Measurements from ENCODE around the gene BRD4.

BRD4 gene

GRCh38 chr19:15307169-15307568 lies 25.2 kb downstream of the BRD4 start:
- no peak for DNase-seq

GRCh38 chr19:15305582-15306334 lies 26.6 kb downstream of the BRD4 start:
- no peak for DNase-seq

- peak; percentile 36 for DNase-seq
These were observed 28.1 kb downstream of the BRD4 start for GRCh38 chr19:15304140-15304705.

- DNase-seq = peak; percentile 47
These were observed 29.1 kb downstream of the BRD4 start for GRCh38 chr19:15303105-15303780.

GRCh38 chr19:15300533-15301197 lies 31.7 kb downstream of the BRD4 start:
- DNase-seq = peak; percentile 92

GRCh38 chr19:15299568-15300409 lies 32.5 kb downstream of the BRD4 start:
- DNase-seq = peak; percentile 88

- no peak for DNase-seq
These were observed 33.3 kb downstream of the BRD4 start for GRCh38 chr19:15298847-15299567.

GRCh38 chr19:15297416-15298224 lies 34.7 kb downstream of the BRD4 start:
- peak; percentile 87 for DNase-seq

GRCh38 chr19:15296841-15297415 lies 35.4 kb downstream of the BRD4 start:
- no peak for DNase-seq

GRCh38 chr19:15296353-15296752 lies 36.0 kb downstream of the BRD4 start:
- DNase-seq = no peak

- no peak for DNase-seq
These were observed 37.8 kb downstream of the BRD4 start for GRCh38 chr19:15294561-15294990.

- DNase-seq = no peak
These were observed 38.4 kb downstream of the BRD4 start for GRCh38 chr19:15293781-15294491.

- no peak for DNase-seq
These were observed 39.3 kb downstream of the BRD4 start for GRCh38 chr19:15292847-15293582.

GRCh38 chr19:15292140-15292539 lies 40.2 kb downstream of the BRD4 start:
- DNase-seq = no peak

- peak; percentile 37 for DNase-seq
These were observed 40.8 kb downstream of the BRD4 start for GRCh38 chr19:15291548-15292021.

GRCh38 chr19:15291089-15291488 lies 41.2 kb downstream of the BRD4 start:
- DNase-seq = peak; percentile 65

GRCh38 chr19:15290166-15290565 lies 42.2 kb downstream of the BRD4 start:
- no peak for DNase-seq

GRCh38 chr19:15289673-15290072 lies 42.7 kb downstream of the BRD4 start:
- no peak for DNase-seq

Data from EL (cell line).